ENCODE measurements around the gene APOA5. TPM values are rescaled to one million over a fixed set of nuclear protein-coding genes. Genes with fewer than 3 reads are reported as not detected.

The APOA5 gene
- polyA plus RNA-seq, 2 of the 4 experiments (the other 2 are of a cell fraction), result not detected

GRCh38 chr11:116833816-116834534 lies 42.3 kb upstream of the APOA5 start:
- FAIRE-seq (no peak), ATAC-seq (no peak), DNase-seq (ENCODE audit: low read depth in 1 of 2, low spot score in 1 of 2) (no peak)
- Histone ChIP-seq H3K4me1 (0 out of 3 replicates have a peak, but pooled peaks cover 4% of the 10 kb centered on the region), H3K4me3 (no peak overlapping the region), H3K27ac (no peak overlapping the region), H3K4me2 (no peak overlapping the region), H3K9me3 (no peaks in the 10 kb centered on the region)
- WGBS (ENCODE audit: missing lambda C conversion rate), result 87% methylated on average over 8 of the region's 14 CpGs
- no peak for TF ChIP-seq KDM1A (IDR thresholded peaks at IDR 0.05; ENCODE audit: low read depth)
- TF ChIP-seq MAX (IDR thresholded peaks at IDR 0.05), result no peak
- TF ChIP-seq MAZ (IDR thresholded peaks at IDR 0.05; ENCODE audit: borderline replicate concordance, low read depth, low read length), result no peak
- no peak for TF ChIP-seq FOSL2 (IDR thresholded peaks at IDR 0.05)
- no peak for TF ChIP-seq FOSL2 (CRISPR knock-in tag; IDR thresholded peaks at IDR 0.05)
- TF ChIP-seq MYC (IDR thresholded peaks at IDR 0.05; ENCODE audit: borderline replicate concordance, low read length), result no peak
- ChIA-PET CTCF (interaction anchor here (0.6 to 1.1 kb wide), 4 partner anchors 42 to 768 kb away, joined by 3 to 6 read pairs (median 3); partner anchors contain the start of gene APOA5), POLR2A (no interaction called here)

GRCh38 chr11:116833491-116833815 lies 41.8 kb upstream of the APOA5 start:
- WGBS (ENCODE audit: missing lambda C conversion rate), result 79% methylated on average over 10 of the region's 10 CpGs
- TF ChIP-seq PBX3 (IDR thresholded peaks at IDR 0.05) (no peak), SREBF2 (IDR thresholded peaks at IDR 0.05) (no peak), FOXS1 (CRISPR knock-in tag; IDR thresholded peaks at IDR 0.05) (no peak), JUN (IDR thresholded peaks at IDR 0.05) (no peak), ESRRA (IDR thresholded peaks at IDR 0.05; ENCODE audit: borderline replicate concordance, low read length) (no peak), RFX5 (IDR thresholded peaks at IDR 0.05) (no peak), KDM1A (IDR thresholded peaks at IDR 0.05; ENCODE audit: low read depth) (no peak), CTCF (IDR thresholded peaks at IDR 0.05) (no peak), HDAC2 (IDR thresholded peaks at IDR 0.05) (no peak), POLR2A (IDR thresholded peaks at IDR 0.05; ENCODE audit: low read length) (no peak), RCOR1 (IDR thresholded peaks at IDR 0.05; ENCODE audit: low read depth, low read length) (no peak), HOXB5 (CRISPR knock-in tag; IDR thresholded peaks at IDR 0.05) (no peak), HOXB13 (CRISPR knock-in tag; IDR thresholded peaks at IDR 0.05; ENCODE audit: low read depth) (no peak), REST (IDR thresholded peaks at IDR 0.05) (no peak), MAX (IDR thresholded peaks at IDR 0.05) (no peak), RARB (CRISPR knock-in tag; IDR thresholded peaks at IDR 0.05) (no peak)
- ChIA-PET CTCF (interaction anchor here (0.8 to 1.1 kb wide), 4 partner anchors 40 to 90 kb away, joined by 3 to 7 read pairs (median 3); partner anchors contain the start of gene APOA5), POLR2A (no interaction called here)
- H3K27ac ChIP-seq, result no peak overlapping the region
- no peak overlapping the region for H3K4me3 ChIP-seq
- no peaks in the 10 kb centered on the region for H3K9me3 ChIP-seq
- DNase-seq (ENCODE audit: low read depth in 1 of 2, low spot score in 1 of 2) (no peak), FAIRE-seq (no peak), ATAC-seq (no peak)
- H3K4me2 ChIP-seq, result no peak overlapping the region
- H3K4me1 ChIP-seq, result 0 out of 3 replicates have a peak, but pooled peaks cover 4% of the 10 kb centered on the region
